ENCODE results near the gene PABPN1L.
"Not testable (repeated sequence)": the region's sequence is repeated elsewhere in the genome, so short reads cannot be mapped to it uniquely, and the experiment has no call there.

Gene PABPN1L

DNA sequence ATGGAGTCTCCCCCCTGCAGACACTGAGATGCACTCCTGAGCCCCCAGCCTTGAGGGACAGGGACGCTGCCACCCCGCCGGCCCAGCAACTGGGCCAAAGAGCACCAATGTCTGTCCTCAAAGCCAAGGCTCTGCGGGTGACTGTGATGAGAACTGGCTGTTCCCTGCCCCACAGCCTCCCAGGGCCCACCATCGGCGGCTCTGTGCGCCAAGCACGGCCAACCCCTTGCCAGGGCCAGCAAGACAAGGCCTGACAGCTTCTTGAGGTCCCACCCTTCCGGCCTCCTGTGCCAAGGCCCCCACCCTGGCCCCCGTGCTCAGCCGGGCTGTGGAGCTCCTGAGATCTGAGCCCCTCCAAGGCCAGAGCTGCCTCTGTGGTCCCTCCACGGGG, 34.2 kb upstream of the PABPN1L start:
- no peak for DNase-seq

- DNase-seq: no peak
These were observed 33.6 kb upstream of the PABPN1L start for GRCh38 chr16:88899901-88900661.

- no peak for DNase-seq
These were observed 31.4 kb upstream of the PABPN1L start for GRCh38 chr16:88897696-88898425.

- DNase-seq: no peak
These were observed 30.0 kb upstream of the PABPN1L start for GRCh38 chr16:88896238-88897070.

DNA sequence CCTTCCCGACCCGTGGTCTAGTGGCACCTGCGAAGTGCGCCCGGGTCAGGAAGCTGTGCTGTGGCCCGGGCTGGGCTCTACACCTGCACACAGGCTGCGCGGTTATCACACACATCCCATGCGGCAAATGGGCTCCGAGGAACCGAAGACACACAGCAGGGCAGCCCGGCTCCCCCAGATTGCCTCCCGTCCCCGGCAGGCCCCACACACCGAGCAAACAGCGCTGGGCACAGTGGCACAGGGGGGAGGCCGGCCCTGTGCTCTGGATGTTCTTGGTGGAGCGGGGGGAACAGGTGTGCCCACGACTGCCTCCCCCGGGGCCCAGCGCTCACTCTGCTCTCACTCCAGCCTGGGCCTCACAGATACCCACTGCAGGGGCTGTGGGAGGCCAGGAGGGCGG, 28.9 kb upstream of the PABPN1L start:
- no peak for DNase-seq

DNA sequence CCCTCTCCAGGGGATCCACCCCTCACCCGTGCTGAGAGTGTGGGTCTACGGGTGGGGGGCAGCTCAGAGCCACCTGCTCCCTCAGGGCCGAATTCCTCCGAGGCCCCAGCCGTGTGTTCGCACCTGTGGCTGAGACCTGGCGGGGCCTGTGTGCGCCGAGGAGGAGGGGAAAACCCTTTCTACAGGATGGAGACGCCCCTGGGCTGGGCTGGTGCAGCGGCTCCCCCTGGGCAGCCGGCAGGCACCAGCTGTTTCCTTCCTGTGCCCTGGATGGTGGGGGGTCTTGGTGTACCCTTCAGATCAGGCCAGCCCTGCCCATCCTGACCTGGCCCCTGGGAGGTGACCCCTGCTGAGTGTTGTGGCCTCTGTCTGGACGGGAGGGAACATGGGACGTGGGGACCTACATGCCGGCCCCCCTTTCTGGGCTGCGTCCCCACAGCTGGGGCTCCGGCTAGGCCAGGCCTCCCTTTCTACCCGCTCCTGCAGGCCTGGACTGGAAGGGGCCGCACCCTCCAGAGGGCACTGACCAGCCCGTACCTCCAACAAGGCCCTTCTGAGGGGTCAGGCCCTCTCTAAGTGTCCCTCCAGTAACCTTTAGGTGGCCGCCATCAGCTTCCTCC, 28.3 kb upstream of the PABPN1L start:
- no peak for DNase-seq

DNA sequence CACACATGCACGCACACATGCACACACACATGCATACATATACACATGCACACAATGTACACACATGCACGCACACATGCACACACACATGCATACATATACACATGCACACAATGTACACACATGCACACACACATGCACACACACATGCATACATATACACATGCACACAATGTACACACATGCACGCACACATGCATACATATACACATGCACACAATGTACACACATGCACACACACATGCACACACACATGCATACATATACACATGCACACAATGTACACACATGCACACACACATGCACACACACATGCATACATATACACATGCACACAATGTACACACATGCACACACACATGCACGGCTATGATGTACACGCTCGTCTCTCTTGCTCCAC, 27.8 kb upstream of the PABPN1L start:
- DNase-seq: not testable (repeated sequence)

- DNase-seq: no peak
These were observed 26.9 kb upstream of the PABPN1L start for GRCh38 chr16:88893127-88893968.

DNA sequence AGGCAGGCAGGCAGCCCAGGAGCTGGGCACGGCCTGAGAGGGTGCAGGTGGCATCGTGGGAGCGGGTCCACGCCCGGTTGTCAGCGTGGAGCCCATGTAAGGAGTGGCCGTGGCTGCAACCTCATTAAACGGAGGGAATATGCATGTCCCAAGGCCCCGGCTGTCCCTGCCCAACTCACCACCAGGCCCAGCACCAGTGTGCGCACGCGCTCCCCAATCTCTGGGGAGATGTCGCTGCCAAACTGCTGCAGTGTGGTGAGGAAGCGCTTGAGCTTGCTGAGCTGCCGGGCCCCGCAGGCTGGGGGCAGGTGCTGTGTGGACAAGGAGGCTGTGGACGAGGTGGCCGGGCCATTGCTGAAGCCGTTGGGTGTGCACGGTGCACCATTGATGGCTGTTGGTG, 25.6 kb upstream of the PABPN1L start:
- DNase-seq: no peak

GRCh38 chr16:88891083-88891482, 24.6 kb upstream of the PABPN1L start:
- DNase-seq: no peak

GRCh38 chr16:88889702-88890352, 23.4 kb upstream of the PABPN1L start:
- DNase-seq: not testable (repeated sequence)

- no peak for DNase-seq
These were observed 22.3 kb upstream of the PABPN1L start for GRCh38 chr16:88888461-88889387.

GRCh38 chr16:88888057-88888456, 21.6 kb upstream of the PABPN1L start:
- no peak for DNase-seq

- no peak for DNase-seq
These were observed 20.5 kb upstream of the PABPN1L start for GRCh38 chr16:88886845-88887521.

GRCh38 chr16:88886420-88886844, 20.0 kb upstream of the PABPN1L start:
- DNase-seq: no peak

GRCh38 chr16:88885693-88886280, 19.3 kb upstream of the PABPN1L start:
- no peak for DNase-seq

DNA sequence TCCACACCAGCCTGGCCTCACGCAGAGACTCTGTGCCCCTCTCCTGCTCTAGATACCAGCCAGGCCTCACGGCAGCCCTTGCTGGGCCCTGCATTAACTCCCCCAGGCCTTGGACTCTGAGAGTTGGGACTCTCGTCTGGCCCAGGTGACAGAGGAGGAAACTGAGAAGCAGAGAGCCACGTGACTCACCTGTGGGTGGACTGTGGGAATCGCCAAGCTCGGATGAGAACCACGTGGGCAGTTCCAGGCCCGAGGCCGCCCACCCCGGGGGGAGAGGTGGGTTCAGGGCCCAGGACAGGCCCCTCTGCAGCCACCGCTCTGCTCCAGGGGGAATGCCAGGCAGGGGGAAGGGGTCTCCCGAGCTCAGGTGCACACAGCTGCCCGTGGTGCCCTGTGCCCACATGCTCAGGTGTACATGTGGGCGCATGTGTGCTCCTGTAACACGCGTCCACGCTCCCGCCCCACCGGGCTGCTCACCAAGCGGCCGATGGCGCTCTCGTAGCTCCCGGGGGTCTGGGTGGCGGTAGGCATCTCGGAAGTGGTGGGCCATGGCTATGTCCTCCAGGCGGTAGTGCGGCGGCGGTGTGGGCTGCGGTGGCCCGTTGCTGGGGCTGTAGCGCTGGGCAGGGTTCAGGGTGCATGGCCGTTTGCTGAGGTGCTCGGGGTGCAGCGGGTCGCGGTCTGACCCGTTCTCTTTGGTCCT, 18.3 kb upstream of the PABPN1L start:
- no peak for DNase-seq

- DNase-seq: no peak
These were observed 17.5 kb upstream of the PABPN1L start for GRCh38 chr16:88883946-88884345.

Data from GOT3 (cell line).